Uterus (tissue), 4 donors: ENCODE data around the gene PRKAR1B. TPM values are rescaled to one million over a fixed set of nuclear protein-coding genes. Genes with fewer than 3 reads are reported as not detected.

Source experiments
- DNase-seq, 2 donors: peaks; one replicate each; pipeline ENCODE4 v3.0.0-alpha.2; 2019 to 2020
- H3K27ac ChIP-seq, 2 donors: fragments of 200-600 bp; sonication (generic); 1 replicate in 1 of 2; 2 replicates in 1 of 2; pipeline ENCODE4 v1.5.1; 2016 to 2018
- H3K27me3 ChIP-seq, 2 donors: fragments of 200-600 bp; sonication (generic); one replicate each; pipeline ENCODE4 v1.5.1; 2018 to 2019; ENCODE audit warnings: control low read depth in 1 of 2
- H3K36me3 ChIP-seq, 2 donors: fragments of 200-600 bp; sonication (generic); one replicate each; pipeline ENCODE4 v1.5.1; 2019; ENCODE audit warnings: control low read depth in 1 of 2
- H3K4me1 ChIP-seq, 2 donors: fragments of 200-600 bp; sonication (generic); one replicate each; pipeline ENCODE4 v1.5.1; 2018 to 2019; ENCODE audit warnings: control low read depth in 1 of 2
- H3K4me3 ChIP-seq, 2 donors: fragments of 200-600 bp; sonication (generic); 1 replicate in 1 of 2; 2 replicates in 1 of 2; pipeline ENCODE4 v1.5.1; 2018 to 2019; ENCODE audit warnings: mild to moderate bottlenecking in 1 of 2
- H3K9me3 ChIP-seq, 2 donors: fragments of 200-600 bp; sonication (generic); one replicate each; pipeline ENCODE4 v1.5.1; 2019; ENCODE audit warnings: control low read depth in 1 of 2
- POLR2A ChIP-seq, 2 donors: fragments of 450-650 bp; IDR thresholded peaks; one replicate each; pipeline ENCODE4 v1.6.1; 2016; ENCODE audit warnings: antibody characterized with exemption in 2 of 2, mild to moderate bottlenecking in 1 of 2, moderate library complexity in 1 of 2
- intact Hi-C: fragments of 100-400 bp; cut with DNase I; formaldehyde crosslinking; loops from one replicate; pipeline ENCODE4 v1.15.1; 2023; ENCODE audit warnings: low total_unique reads
- total RNA-seq, 4 donors: library from RNA; depleted of rRNA in 3 of 4; stranded (reverse); fragments of >200 nt in 3 of 4; gene quantifications; one replicate each; pipeline versions ENCODE4 v1.1.0 to v1.2.4, GENCODE V29; 2014 to 2023
- TF ChIP-seq, protein P1 (sequence below), 4 experiments: fragments of 200-600 bp in 2 of 4; fragments of 450-650 bp in 2 of 4; sonication (generic) in 2 of 4; IDR thresholded peaks; one replicate each; pipeline ENCODE4 v1.5.1; 2016 to 2019; ENCODE audit warnings: antibody characterized with exemption in 4 of 4, mild to moderate bottlenecking in 2 of 4, moderate library complexity in 1 of 4
- donor health status: DM: yes; HTN: yes; CAD: no.

The PRKAR1B gene
- total RNA-seq, 4 donors from 2014 or later = 1.0 to 45.2 (median 28.7) TPM

GRCh38 chr7:763762-764161, 36.7 kb upstream of the PRKAR1B start:
- H3K4me1 ChIP-seq = peaks cover 0 to 5% of the 10 kb centered on the region in 2 donors
- no peaks in the 10 kb centered on the region for H3K27me3 ChIP-seq
- H3K27ac ChIP-seq = no peak overlapping the region
- TF ChIP-seq, protein P1, sequence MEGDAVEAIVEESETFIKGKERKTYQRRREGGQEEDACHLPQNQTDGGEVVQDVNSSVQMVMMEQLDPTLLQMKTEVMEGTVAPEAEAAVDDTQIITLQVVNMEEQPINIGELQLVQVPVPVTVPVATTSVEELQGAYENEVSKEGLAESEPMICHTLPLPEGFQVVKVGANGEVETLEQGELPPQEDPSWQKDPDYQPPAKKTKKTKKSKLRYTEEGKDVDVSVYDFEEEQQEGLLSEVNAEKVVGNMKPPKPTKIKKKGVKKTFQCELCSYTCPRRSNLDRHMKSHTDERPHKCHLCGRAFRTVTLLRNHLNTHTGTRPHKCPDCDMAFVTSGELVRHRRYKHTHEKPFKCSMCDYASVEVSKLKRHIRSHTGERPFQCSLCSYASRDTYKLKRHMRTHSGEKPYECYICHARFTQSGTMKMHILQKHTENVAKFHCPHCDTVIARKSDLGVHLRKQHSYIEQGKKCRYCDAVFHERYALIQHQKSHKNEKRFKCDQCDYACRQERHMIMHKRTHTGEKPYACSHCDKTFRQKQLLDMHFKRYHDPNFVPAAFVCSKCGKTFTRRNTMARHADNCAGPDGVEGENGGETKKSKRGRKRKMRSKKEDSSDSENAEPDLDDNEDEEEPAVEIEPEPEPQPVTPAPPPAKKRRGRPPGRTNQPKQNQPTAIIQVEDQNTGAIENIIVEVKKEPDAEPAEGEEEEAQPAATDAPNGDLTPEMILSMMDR (IDR thresholded peaks at IDR 0.05) = no peak
- TF ChIP-seq POLR2A (IDR thresholded peaks at IDR 0.05) = no peak
- intact Hi-C loops = no loop called here
- no peaks in the 10 kb centered on the region for H3K36me3 ChIP-seq
- no peak for DNase-seq
- no peak overlapping the region for H3K4me3 ChIP-seq
- H3K9me3 ChIP-seq = no peaks in the 10 kb centered on the region

GRCh38 chr7:762885-763284, 35.8 kb upstream of the PRKAR1B start:
- Histone ChIP-seq H3K27me3 (no peaks in the 10 kb centered on the region), H3K4me1 (no peaks in the 10 kb centered on the region), H3K27ac (no peak overlapping the region), H3K36me3 (no peaks in the 10 kb centered on the region), H3K4me3 (no peak overlapping the region), H3K9me3 (no peaks in the 10 kb centered on the region)
- no peak for DNase-seq
- intact Hi-C loops = no loop called here
- TF ChIP-seq, protein P1 (IDR thresholded peaks at IDR 0.05) = no peak
- TF ChIP-seq POLR2A (IDR thresholded peaks at IDR 0.05) = no peak

GRCh38 chr7:761631-762030, 34.5 kb upstream of the PRKAR1B start:
- intact Hi-C loops = no loop called here
- no peaks in the 10 kb centered on the region for H3K4me1 ChIP-seq
- DNase-seq = no peak
- no peaks in the 10 kb centered on the region for H3K27me3 ChIP-seq
- H3K4me3 ChIP-seq = no peak overlapping the region
- H3K27ac ChIP-seq = no peak overlapping the region
- TF ChIP-seq, protein P1 (IDR thresholded peaks at IDR 0.05) = no peak
- no peak for TF ChIP-seq POLR2A (IDR thresholded peaks at IDR 0.05)
- H3K9me3 ChIP-seq = no peaks in the 10 kb centered on the region
- no peaks in the 10 kb centered on the region for H3K36me3 ChIP-seq

DNA sequence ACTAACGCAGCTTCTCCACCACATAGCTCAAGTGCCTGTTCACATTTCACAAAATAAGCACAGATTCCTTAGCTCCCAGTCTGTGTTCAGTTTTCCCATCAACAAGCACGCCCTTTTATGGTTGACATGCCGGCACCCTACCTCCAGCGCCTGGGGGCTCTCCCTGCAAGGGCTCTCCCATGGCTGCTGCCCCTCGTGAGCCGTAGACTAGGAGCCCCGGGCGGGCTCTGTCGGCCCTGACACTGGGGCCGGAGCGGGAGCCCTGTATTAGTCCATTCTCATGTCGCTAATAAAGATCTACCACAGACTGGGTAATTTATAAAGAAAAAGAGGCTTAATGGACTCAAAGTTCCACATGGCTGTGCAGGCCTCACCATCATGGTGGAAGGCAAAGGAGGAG, 34.0 kb upstream of the PRKAR1B start:
- Histone ChIP-seq H3K4me3 (no peak overlapping the region), H3K27ac (no peak overlapping the region), H3K27me3 (no peaks in the 10 kb centered on the region), H3K36me3 (no peaks in the 10 kb centered on the region), H3K9me3 (no peaks in the 10 kb centered on the region), H3K4me1 (no peaks in the 10 kb centered on the region)
- DNase-seq = no peak
- intact Hi-C loops = no loop called here
- TF ChIP-seq POLR2A (IDR thresholded peaks at IDR 0.05) = no peak
- TF ChIP-seq, protein P1 (IDR thresholded peaks at IDR 0.05) = no peak

- intact Hi-C loops = no loop called here
- Histone ChIP-seq H3K36me3 (no peaks in the 10 kb centered on the region), H3K27me3 (no peaks in the 10 kb centered on the region), H3K9me3 (no peaks in the 10 kb centered on the region), H3K4me3 (no peak overlapping the region), H3K4me1 (no peaks in the 10 kb centered on the region), H3K27ac (no peak overlapping the region)
- DNase-seq = no peak
- TF ChIP-seq, protein P1 (IDR thresholded peaks at IDR 0.05) = no peak
- TF ChIP-seq POLR2A (IDR thresholded peaks at IDR 0.05) = no peak
Observed at GRCh38 chr7:760006-760405, 32.9 kb upstream of the PRKAR1B start.
